ENCODE data around the gene NKAP. TPM values are rescaled to one million over a fixed set of nuclear protein-coding genes. Genes with fewer than 3 reads are reported as not detected.

Gene NKAP
- polyA plus RNA-seq, 4 donors: 10.6 to 16.4 (median 14.7) TPM

GRCh38 chrX:119871599-119872395, 71.8 kb downstream of the NKAP start, which contains the start of the genes NDUFA1 and RNF113A:
Gene NDUFA1, plus strand, starts transcription at chrX:119871832. Its CDS starts 80 bp downstream, at chrX:119871912.
Gene RNF113A, minus strand, starts transcription at chrX:119871733. Its CDS starts 120 bp downstream, at chrX:119871613.
- DNase-seq (ENCODE audit: low read depth in 4 of 4, low spot score in 3 of 4): peak in 3 of 4 donors; percentile 61 to 68 (median 65)

- no peak for DNase-seq (ENCODE audit: low read depth in 4 of 4, low spot score in 3 of 4)
These were observed 72.3 kb downstream of the NKAP start for GRCh38 chrX:119871245-119871598.

Other genes with a start within 250 kb of the NKAP start
- gene SOWAHD, start 185.2 kb downstream of the NKAP start, polyA plus RNA-seq (ENCODE audit: insufficient read length in 4 of 4): under 1 TPM; 0.30 to 0.85 (median 0.45) TPM
- 1,000 to 10,000 TPM; 2,057 to 2,532 (median 2,247) TPM for gene RPL39, start 152.1 kb downstream of the NKAP start, polyA plus RNA-seq (ENCODE audit: insufficient read length in 4 of 4)
- 10 to 100 TPM; 17.5 to 38.5 (median 31.2) TPM for gene UPF3B, start 90.8 kb downstream of the NKAP start, polyA plus RNA-seq (ENCODE audit: insufficient read length in 4 of 4)
- gene RNF113A, start 72.0 kb downstream of the NKAP start, polyA plus RNA-seq (ENCODE audit: insufficient read length in 4 of 4): 10 to 100 TPM in 3 of 4 donors, 1 to 10 TPM in 1; 8.8 to 11.5 (median 10.7) TPM
- gene NDUFA1, start 71.9 kb downstream of the NKAP start, polyA plus RNA-seq (ENCODE audit: insufficient read length in 4 of 4): 100 to 1,000 TPM in 3 of 4 donors, 10 to 100 TPM in 1; 89.3 to 148 (median 135) TPM
- gene AKAP14, start 47.9 kb downstream of the NKAP start, polyA plus RNA-seq (ENCODE audit: insufficient read length in 4 of 4): under 1 TPM in 2 of 4 donors, not detected in 2; 0.42 to 0.76 TPM
- under 1 TPM in 1 of 4 donors, not detected in 3; 0.14 TPM for gene RHOXF2B, start 133.9 kb upstream of the NKAP start, polyA plus RNA-seq (ENCODE audit: insufficient read length in 4 of 4)
- 1 to 10 TPM in 2 of 4 donors, under 1 TPM in 1, not detected in 1; 0.86 to 2.4 (median 1.7) TPM for gene RHOXF1, start 172.2 kb upstream of the NKAP start, polyA plus RNA-seq (ENCODE audit: insufficient read length in 4 of 4)
- under 1 TPM in 2 of 4 donors, not detected in 2; 0.04 to 0.83 TPM for gene RHOXF2, start 214.9 kb upstream of the NKAP start, polyA plus RNA-seq (ENCODE audit: insufficient read length in 4 of 4)